OCI-LY7 (cell line): ENCODE measurements around the gene MYO1B. TPM values are rescaled to one million over a fixed set of nuclear protein-coding genes. Genes with fewer than 3 reads are reported as not detected.

Experiments used
- BruUV-seq: library from RNA; stranded (reverse); fragments of 400-500 nt; replicated peaks from 2 replicates; lab custom pipeline; 2021; lab: Mats Ljungman, UMichigan
- CTCF ChIA-PET: fragments of 300-600 bp; sonication (Branson Sonifier 250); formaldehyde crosslinking; loops from one replicate; lab custom pipeline; 2022; ENCODE audit warnings: antibody characterized with exemption; ENCODE audit not compliant: unreplicated experiment; lab: Charles Lee
- POLR2A ChIA-PET: fragments of 300-600 bp; sonication (Branson Sonifier 250); formaldehyde crosslinking; loops from one replicate; lab custom pipeline; 2022; ENCODE audit warnings: antibody characterized with exemption; lab: Charles Lee
- DNase-seq: peaks from one replicate; pipeline ENCODE4 v3.0.0-alpha.2; 2015; ENCODE audit warnings: low spot score
- H2AFZ ChIP-seq: fragments of 200-600 bp; sonication (generic), shearing (Covaris generic); 2 replicates; pipeline ENCODE4 v1.6.1; 2014; ENCODE audit warnings: mild to moderate bottlenecking, antibody characterized with exemption, low read length, moderate library complexity
- H3K27ac ChIP-seq: fragments of 200-600 bp; sonication (generic); 2 replicates; pipeline ENCODE4 v1.5.1; 2014; ENCODE audit warnings: mixed run types, low read depth, mild to moderate bottlenecking, moderate library complexity, low read length, inconsistent platforms; ENCODE audit not compliant: poor library complexity, severe bottlenecking
- H3K36me3 ChIP-seq: fragments of 200-600 bp; sonication (generic); 2 replicates; pipeline ENCODE4 v1.6.1; 2014; ENCODE audit warnings: mild to moderate bottlenecking, antibody characterized with exemption, low read length, moderate library complexity, mixed read lengths; ENCODE audit not compliant: insufficient read depth
- H3K4me1 ChIP-seq: fragments of 200-600 bp; sonication (generic); 2 replicates; pipeline ENCODE4 v1.5.1; 2014; ENCODE audit warnings: mild to moderate bottlenecking, low read length; ENCODE audit not compliant: insufficient read depth, poor library complexity, severe bottlenecking
- H3K4me2 ChIP-seq: fragments of 200-600 bp; sonication (generic); 2 replicates; pipeline ENCODE4 v1.6.1; 2014; ENCODE audit warnings: mild to moderate bottlenecking, low read length
- H3K4me3 ChIP-seq: fragments of 200-600 bp; sonication (generic); 2 replicates; pipeline ENCODE4 v1.5.1; 2014; ENCODE audit warnings: mild to moderate bottlenecking, low read depth, low read length; ENCODE audit not compliant: poor library complexity, severe bottlenecking
- H3K79me2 ChIP-seq: fragments of 200-600 bp; sonication (generic); 2 replicates; pipeline ENCODE4 v1.6.1; 2016; ENCODE audit warnings: low read depth, mild to moderate bottlenecking, low read length, moderate library complexity, mixed read lengths; ENCODE audit not compliant: insufficient read depth
- H3K9me2 ChIP-seq: fragments of 200-600 bp; sonication (generic); 2 replicates; pipeline ENCODE4 v1.6.1; 2016; ENCODE audit warnings: mild to moderate bottlenecking, low read length, mixed read lengths; ENCODE audit not compliant: insufficient read depth
- H3K9me3 ChIP-seq: fragments of 200-600 bp; sonication (generic); 2 replicates; pipeline ENCODE4 v1.6.1; 2014; ENCODE audit warnings: mild to moderate bottlenecking, mixed run types, low read length, mixed read lengths
- H4K20me1 ChIP-seq: fragments of 200-600 bp; sonication (generic); 2 replicates; pipeline ENCODE4 v1.6.1; 2014; ENCODE audit warnings: mild to moderate bottlenecking, antibody characterized with exemption, low read length, moderate library complexity, mixed read lengths; ENCODE audit not compliant: insufficient read depth
- CTCF ChIP-seq: fragments of 200-600 bp; sonication (generic); conservative IDR thresholded peaks from 2 replicates; pipeline ENCODE4 v1.5.1; 2014; ENCODE audit warnings: mild to moderate bottlenecking, antibody characterized with exemption, low read length, moderate library complexity, mixed read lengths
- EZH2phosphoT487 ChIP-seq: fragments of 200-600 bp; sonication (generic); IDR thresholded peaks from 2 replicates; pipeline ENCODE4 v1.6.1; 2018; ENCODE audit warnings: low read depth, borderline replicate concordance, mild to moderate bottlenecking, mixed run types, antibody characterized with exemption, low read length, moderate library complexity, mixed read lengths
- intact Hi-C: fragments of 100-400 bp; cut with micrococcal nuclease; formaldehyde crosslinking; loops from one replicate; pipeline ENCODE4 v1.10.0; 2022; ENCODE audit not compliant: unreplicated experiment
- total RNA-seq, 2 experiments: library from RNA; depleted of rRNA in 1 of 2; stranded (reverse); fragments of >200 nt in 1 of 2; shearing (Covaris generic) in 1 of 2; gene quantifications; 2 replicates each; pipeline ENCODE4 v1.2.3, GENCODE V29; 2014 to 2022

Gene MYO1B
- total RNA-seq, 2 experiments from 2014 or later: not detected

GRCh38 chr2:191241418-191241817 lies 3.8 kb upstream of the MYO1B start:
- no peak overlapping the region for H3K27ac ChIP-seq
- no peak overlapping the region for H3K4me2 ChIP-seq
- no peaks in the 10 kb centered on the region for H4K20me1 ChIP-seq
- no TSS peak for BruUV-seq
- H3K79me2 ChIP-seq: no peaks in the 10 kb centered on the region
- POLR2A ChIA-PET: no interaction called here
- H2AFZ ChIP-seq: no peak overlapping the region
- no peaks in the 10 kb centered on the region for H3K36me3 ChIP-seq
- no peaks in the 10 kb centered on the region for H3K9me2 ChIP-seq
- no peaks in the 10 kb centered on the region for H3K9me3 ChIP-seq
- no peak for DNase-seq
- no peaks in the 10 kb centered on the region for H3K4me1 ChIP-seq
- TF ChIP-seq CTCF (no peak), EZH2phosphoT487 (no peak)
- CTCF ChIA-PET: no interaction called here
- intact Hi-C loops: no loop called here
- no peak overlapping the region for H3K4me3 ChIP-seq

GRCh38 chr2:191243154-191243553 lies 2.0 kb upstream of the MYO1B start:
- ChIA-PET CTCF (no interaction called here), POLR2A (no interaction called here)
- no TSS peak for BruUV-seq
- H3K36me3 ChIP-seq: no peaks in the 10 kb centered on the region
- no peaks in the 10 kb centered on the region for H3K79me2 ChIP-seq
- no peak overlapping the region for H3K4me3 ChIP-seq
- H3K4me1 ChIP-seq: no peaks in the 10 kb centered on the region
- no peak overlapping the region for H3K4me2 ChIP-seq
- no peak overlapping the region for H2AFZ ChIP-seq
- H3K9me2 ChIP-seq: no peaks in the 10 kb centered on the region
- TF ChIP-seq CTCF (no peak), EZH2phosphoT487 (no peak)
- H4K20me1 ChIP-seq: no peaks in the 10 kb centered on the region
- intact Hi-C loops: no loop called here
- no peaks in the 10 kb centered on the region for H3K9me3 ChIP-seq
- no peak overlapping the region for H3K27ac ChIP-seq
- DNase-seq: no peak

- H3K4me2 ChIP-seq: no peak overlapping the region
- DNase-seq: no peak
- H3K36me3 ChIP-seq: no peaks in the 10 kb centered on the region
- H4K20me1 ChIP-seq: no peaks in the 10 kb centered on the region
- no peak overlapping the region for H3K27ac ChIP-seq
- ChIA-PET POLR2A (no interaction called here), CTCF (no interaction called here)
- intact Hi-C loops: no loop called here
- no peak overlapping the region for H2AFZ ChIP-seq
- no peaks in the 10 kb centered on the region for H3K4me1 ChIP-seq
- no peaks in the 10 kb centered on the region for H3K9me2 ChIP-seq
- H3K4me3 ChIP-seq: no peak overlapping the region
- H3K9me3 ChIP-seq: no peaks in the 10 kb centered on the region
- no peaks in the 10 kb centered on the region for H3K79me2 ChIP-seq
- TF ChIP-seq CTCF: no peak
- TF ChIP-seq EZH2phosphoT487: no peak
- BruUV-seq: no TSS peak
Measured at GRCh38 chr2:191244350-191244749, 854 bp upstream of the MYO1B start.
